Embryonic facial prominence (tissue), 1 donor: ENCODE measurements around the gene ZBTB39.
"Not testable (repeated sequence)": the region's sequence is repeated elsewhere in the genome, so short reads cannot be mapped to it uniquely, and the experiment has no call there.

Experiments
- DNase-seq: peaks from one replicate; pipeline ENCODE4 v3.0.0-alpha.2; 2016; ENCODE audit errors: extremely low spot score

Gene ZBTB39

DNA sequence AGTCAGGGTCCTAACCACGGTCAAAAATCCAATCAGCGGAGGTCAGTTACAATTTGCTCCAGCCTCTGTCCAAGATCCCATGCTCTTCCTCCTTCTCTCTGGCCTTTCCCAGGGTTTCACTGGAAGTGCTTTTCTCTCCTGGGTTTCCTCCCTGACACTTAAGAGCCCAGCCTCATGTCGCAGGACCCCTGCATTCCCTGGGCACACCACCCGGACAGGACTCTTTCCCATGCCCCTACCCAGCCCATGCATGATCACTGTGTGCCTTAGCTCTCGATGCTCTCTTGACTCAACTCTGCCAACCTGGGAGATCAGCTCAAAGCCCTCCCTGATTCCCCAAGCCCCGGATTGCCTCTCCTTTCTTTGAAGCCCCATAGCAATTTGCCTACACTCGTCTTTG is 25.4 kb upstream of the ZBTB39 start:
- DNase-seq = no peak

DNA sequence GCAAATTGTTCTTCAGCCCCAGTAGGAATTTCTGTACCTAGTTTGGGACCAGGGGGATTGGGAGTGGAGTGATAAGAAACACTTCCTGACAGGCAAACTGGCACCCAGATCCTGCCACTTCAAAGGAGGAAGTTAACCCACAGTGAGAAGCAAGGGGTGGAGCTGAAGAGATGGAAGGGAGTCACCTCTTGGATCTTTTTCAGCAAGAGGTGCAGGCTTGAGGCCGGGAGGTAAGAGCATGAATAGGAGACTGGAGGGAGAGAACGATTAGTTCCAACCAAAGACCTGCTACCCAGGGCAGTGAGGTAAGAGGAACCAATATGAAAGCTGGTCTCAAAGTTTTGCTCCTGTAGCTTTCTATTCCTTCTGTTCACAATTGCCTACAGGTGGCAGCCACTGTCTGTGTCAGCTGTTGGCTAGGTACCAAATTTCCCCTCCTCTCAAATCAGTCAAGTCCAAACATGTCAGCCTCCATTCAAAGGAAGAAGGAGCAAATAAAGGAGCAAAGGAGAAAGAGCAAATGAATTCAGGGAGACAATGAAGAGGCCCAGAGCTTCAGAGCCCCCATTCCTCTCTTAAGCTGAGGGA is 24.9 kb upstream of the ZBTB39 start:
- no peak for DNase-seq

DNA sequence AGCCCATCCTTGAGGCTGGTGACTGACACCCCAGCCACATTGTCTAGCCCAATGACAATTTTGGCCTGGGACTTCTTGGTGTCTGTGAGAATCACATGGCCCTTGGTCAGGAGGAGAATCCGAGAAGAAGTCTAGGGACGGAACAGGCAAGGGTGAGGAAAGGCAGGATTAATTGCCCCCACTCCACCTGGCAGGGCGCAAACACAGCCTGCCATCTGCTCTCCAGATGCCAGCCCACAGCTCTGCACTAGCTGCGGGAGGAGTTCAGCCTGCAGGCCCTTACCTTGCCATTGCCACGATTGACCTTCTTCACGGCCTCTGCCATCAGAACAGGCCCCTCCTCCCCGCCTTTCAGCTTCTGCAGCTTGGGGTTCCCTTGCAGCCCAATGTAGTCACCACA is 23.1 kb upstream of the ZBTB39 start:
- no peak for DNase-seq

DNA sequence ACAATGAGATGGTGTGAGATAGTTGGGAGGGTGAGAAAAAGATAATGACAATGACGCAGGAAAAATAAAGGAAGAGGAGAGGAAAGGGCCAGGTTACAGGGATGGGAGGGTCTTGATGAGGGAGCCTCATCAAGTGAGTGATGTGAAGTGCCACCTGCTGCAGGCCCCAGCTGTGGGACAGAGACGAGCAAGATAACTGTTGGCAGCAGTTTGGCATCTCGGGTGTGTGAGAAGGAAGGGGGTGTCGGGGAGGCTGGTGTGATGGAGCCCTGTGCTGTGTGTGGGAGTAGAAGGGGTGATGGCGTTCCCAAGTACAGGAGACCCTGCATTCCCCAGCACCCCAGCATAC is 21.4 kb upstream of the ZBTB39 start:
- DNase-seq = no peak

DNA sequence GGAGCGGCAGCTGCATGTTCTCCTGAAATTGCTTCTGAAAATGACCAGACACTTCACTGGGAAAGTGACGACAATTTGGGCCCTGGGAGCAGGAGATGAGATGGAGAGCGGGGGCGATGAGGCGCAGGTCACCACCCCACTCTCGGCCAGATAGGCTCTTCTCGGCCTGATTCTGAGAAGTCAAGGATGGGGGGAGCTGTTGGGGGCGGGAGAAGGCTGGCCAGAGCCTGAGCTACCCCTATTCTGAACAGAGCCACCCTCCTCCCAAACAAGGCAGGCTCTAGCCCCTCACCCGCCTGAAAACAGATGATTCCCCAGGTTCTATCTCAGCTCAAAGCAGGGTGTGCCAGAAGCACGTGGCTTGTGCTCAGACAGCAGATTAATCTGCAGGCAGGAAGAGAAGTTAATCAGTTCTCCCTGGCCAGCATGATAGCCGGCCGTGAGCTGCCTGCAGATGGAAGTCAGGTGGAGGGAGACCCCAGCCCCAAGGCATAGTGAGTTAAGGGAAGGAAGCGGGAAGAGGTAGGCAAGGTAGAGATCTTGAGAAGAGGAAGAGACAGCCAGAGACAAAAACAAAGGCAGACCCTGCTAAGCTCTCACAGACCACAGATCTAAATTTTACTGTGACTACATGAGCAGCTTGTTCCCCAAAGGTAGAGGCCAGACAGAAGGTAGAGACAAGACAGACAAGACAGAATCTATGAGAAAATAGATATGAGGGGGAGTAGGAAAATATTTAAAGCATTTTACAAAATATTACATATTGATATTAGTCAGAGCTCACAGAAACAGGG is 20.9 kb upstream of the ZBTB39 start:
- DNase-seq = no peak

DNA sequence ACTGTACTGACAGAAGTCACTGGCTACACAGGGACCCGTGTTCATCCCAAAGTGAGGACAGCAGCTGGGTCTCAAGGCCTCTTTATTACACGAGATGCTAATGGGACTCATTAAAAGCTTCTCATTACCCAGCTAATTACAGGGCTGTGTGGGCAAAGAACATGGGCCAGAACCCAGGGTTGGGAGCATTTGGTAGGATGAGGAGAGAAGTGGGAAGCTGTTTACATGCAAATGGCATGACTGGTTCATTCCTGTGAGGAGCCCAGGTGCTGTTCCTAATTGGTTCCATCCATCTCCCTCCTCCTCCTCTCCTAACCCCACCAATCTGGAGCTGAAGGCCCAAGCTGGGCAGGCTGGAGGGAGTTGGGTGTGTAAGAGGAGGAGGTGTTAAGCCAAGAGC is 18.9 kb upstream of the ZBTB39 start:
- no peak for DNase-seq

DNA sequence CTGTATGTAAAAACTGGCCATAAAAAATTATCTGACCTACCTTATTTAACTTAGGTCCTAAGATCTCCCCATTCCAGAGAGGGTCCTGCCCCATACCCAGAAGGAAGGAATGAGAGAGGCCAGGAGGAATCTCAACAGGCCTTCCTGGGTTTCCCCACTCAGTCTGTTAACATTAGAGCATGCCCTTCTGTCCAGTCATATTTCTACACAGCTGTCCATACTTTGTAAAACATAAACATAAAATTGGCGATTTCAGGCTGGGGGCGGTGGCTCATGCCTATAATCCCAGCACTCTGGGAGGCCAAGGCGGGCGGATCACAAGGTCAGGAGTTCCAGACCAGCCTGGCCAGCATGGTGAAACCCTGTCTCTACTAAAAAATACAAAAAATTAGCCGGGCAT is 16.0 kb upstream of the ZBTB39 start:
- DNase-seq = not testable (repeated sequence)

DNA sequence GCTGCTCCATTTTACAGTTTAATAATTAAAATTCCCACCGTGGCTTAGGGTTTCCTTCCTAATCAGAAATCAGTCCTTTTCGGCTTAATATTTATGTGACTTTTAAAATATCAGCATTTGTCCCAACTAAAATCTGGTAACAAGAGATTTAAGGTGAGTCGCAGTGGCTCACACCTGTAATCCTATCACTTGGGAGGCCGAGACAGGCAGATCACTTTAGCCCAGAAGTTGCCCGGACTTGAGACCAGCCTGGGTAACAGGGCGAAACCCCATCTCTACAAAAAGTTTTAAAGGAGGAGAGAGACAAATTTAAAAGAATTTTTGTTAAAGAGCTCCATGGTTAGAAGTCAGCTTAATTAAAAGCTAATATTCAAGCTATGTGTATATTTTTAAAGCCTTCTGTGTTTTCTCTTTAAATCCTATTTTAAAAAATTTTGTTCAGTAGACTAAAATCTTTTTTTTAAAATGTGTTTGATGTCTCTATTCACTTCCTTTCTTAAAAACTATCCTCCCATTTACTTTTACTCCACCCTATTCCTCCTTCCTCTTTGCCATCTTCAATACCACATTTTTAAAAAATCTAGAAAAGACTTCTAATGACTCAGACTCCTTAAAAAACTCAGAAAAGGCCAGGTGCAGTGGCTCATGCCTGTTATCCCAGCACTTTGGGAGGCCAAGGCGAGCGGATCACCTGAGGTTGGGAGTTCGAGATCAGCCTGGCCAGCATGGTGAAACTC is 13.8 kb upstream of the ZBTB39 start:
- DNase-seq = no peak

DNA sequence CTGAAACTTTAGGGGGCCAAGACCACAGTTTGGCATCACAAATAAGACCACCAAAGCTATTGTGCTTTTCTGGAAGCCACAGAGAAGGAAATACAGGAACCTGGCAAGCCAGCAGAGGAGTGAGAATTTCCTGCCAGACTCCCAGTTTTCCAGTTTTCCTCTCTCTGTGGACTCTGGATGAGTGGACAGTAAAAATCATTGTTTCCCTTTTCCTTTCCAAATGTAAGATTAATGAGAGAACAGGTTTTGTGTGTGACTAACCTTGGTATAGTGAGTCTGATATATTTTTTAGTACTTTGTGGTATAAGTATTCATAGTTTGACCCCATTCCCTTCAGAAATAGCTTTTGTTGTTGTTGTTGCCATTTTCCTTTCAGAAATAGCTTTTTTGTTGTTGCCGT is 12.6 kb upstream of the ZBTB39 start:
- no peak for DNase-seq

DNA sequence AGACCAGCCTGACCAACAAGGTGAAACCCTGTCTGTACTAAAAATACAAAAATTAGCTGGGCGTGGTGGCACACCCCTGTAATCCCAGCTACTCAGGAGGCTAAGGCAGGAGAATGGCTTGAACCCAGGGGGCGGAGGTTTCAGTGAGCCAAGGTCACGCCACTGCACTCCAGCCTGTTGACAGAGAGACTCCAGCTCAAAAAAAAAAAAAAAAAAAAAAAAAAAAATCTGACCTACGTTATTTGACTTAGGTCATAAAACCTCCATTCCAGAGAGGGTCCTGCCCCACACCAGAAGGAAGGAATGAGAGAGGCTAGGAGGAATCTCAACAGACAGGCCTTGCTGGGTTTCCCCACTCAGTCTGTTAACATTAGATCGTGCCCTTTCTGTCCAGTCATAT is 12.0 kb upstream of the ZBTB39 start:
- DNase-seq = not testable (repeated sequence)

DNA sequence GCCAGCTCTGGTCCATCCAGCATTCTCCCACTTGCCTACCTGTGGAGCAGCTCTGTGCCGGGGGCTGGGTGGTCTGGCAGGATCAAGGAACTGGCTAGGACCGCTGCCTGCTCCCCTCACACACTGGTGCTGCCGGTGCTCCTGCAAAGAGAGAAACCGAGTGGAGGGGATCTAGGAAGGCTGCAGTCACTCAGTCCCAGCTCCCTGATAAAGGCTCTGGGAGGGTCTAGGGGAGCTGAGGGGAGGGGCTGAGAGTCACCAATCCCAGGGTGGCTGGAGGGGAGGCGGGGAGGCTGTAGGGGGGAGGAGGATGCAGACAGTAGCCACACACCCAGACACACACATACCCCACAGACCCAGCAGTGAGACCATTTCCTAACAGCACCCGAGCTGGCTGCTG is 10.0 kb upstream of the ZBTB39 start, which contains the start of gene TAC3:
TSS of gene TAC3 (minus strand) at position 182 of the 400 bp plus-strand sequence. CDS start 732 bp downstream, outside the sequence.
- no peak for DNase-seq

DNA sequence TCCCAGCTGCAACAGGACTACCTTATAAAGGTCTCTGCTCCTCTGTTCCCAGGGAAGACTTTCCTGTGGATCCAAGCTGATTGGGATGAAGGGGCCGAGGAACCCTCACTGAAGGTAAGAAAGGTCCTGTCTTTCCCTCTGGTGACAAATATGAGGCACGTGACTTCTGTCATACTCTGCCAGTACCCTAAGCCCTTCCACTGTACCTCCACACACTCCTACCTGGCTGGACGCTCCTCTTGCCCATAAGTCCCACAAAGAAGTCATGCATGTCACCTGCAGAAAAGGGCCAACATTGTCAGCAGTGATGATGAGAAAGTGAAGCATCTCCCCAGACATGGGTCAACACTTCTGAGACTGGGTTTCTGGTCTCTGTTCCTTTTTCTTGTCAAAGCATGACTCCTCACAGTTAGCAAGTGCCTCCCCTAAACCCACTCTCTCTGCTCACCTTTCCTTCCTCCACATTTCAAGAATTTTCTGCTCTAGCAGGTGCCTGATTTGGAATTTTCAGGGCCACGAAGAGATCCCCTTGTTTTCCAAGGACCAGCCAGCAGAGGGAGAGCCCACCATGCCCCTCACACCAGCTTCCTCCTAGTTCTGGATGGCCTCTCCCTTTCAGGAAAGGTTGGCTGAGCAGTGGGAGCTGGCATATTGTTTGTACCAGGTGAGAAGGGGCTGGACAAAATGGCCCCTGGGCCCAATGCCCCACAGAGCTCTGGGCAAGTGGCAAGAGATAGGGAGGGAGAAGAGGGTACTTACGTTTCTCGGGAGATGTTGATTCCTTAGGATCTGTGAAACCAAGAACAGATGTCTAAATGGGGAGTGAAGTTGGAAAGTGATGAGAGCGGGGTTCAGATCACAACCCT is 6.5 kb upstream of the ZBTB39 start:
- DNase-seq = no peak

DNA sequence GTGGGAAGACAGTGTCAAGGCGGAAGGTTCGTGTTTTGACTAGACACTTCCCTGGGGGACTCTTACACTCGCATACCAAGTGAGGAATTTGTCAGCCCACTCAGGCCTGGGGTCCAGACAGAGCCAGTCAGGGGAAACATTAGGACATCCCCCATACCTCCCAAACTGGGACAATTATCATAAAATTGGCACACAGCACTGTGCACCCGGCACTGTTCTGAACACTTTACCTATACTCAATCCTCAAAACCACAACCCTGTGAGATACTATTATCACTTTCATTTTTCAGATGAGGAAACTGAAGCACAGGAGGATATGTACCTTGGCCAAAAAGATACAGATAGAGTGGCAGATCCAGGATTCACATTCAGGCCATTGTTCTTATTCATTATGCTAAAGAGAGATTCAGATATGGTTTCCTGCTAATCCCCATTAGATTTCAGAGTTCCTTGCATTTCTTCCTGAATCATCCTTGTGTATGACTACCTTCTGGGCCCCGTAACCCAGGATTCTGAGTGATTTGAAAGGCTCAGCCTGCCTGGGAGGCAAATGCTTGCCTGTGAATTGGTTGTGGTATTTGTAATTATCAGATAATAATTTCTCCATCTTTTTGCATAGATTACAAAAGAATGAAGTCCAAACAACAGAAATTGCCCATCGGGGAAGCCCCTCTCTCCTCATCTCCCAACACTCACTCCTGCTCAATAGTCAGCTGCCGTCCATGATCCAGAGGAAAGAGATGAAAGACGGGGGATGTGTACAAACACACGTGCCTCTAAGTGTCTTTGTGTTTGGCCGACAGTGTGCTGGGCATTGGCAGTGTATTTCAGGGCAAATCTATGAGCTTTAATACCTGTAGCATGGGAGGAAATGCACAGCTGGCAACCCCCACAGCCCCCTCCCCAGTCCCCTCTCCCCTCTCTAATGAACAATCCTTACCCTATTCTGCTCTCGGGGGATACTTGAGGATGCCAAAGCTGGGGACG is 5.4 kb upstream of the ZBTB39 start:
- no peak for DNase-seq

DNA sequence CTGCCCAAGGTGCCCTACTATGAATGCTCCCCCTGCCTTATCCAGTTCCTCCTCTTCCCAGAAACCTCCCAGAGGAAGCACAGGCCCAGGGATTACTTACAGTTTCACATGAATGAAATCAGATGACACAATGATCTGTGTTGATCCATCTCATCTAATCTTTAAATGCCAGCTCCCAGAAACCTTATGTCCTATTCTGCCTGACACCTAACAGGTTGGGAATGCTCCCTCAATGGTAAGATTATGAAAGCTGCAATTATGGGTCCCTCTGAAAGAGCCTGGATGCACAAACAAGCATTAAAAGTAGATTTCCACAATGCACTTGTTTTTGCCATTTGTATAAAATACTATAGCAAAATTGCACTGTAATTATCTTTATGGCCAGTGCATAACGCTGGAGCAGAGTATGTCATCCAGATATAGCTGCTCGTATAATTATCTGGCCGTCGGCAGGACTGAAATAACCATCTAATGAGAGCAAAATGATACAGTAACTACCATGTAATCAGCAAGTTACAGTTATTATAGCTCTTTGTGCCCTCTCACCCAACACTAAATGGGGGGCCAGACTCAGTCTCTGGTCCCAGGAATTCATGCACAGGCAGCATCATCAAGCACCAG is 4.4 kb upstream of the ZBTB39 start:
- DNase-seq = no peak

DNA sequence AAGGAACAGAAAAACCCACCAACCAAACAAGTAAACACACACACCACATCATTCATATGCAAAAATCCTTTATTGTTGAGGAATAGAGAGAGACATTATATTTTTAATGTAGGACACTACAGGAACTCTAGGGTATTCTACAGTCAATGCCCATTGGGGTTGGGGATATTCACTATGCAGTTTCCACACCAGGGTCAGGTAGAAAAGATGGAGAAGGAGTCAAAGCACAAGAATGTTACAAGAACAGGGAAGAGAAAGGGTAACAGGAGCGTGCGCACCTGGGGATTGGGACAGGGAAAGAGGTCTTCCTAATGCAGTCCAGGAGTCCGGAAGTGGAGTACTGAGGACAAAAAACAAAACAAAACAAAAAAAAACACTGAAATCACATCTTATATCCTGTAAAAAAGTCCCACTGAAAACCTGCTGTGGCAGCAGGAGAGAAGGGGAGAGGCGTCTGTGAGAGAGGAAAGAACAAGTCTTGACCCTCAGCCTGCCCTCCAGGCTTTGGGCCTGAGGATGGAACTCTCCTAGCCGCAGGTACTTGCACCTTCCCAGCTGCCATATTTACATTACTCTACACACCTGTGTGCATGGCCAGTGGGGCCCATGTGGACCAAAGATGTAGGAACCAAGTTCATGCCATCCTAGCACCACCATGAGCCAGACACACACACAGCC is 3.7 kb upstream of the ZBTB39 start:
- DNase-seq = no peak

DNA sequence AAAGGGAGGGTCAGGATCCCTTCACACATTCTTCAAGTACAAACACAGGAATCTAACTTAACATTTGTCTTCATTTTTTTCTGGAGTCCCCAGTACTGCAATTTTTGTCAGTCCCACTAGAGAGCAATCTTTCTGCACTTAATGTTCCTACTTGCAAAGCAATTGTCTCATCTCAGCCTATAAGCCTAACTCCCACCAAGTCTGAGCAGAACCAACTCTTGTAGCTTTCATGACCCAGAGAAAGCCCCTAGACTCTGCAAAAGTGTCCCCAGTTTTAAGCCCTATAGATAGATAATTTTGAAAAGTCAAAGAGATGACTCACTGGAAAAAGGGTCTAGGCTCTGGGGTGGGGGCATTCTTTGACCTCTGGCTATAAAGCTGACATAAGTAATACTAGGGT is 1.8 kb upstream of the ZBTB39 start:
- DNase-seq = no peak

DNA sequence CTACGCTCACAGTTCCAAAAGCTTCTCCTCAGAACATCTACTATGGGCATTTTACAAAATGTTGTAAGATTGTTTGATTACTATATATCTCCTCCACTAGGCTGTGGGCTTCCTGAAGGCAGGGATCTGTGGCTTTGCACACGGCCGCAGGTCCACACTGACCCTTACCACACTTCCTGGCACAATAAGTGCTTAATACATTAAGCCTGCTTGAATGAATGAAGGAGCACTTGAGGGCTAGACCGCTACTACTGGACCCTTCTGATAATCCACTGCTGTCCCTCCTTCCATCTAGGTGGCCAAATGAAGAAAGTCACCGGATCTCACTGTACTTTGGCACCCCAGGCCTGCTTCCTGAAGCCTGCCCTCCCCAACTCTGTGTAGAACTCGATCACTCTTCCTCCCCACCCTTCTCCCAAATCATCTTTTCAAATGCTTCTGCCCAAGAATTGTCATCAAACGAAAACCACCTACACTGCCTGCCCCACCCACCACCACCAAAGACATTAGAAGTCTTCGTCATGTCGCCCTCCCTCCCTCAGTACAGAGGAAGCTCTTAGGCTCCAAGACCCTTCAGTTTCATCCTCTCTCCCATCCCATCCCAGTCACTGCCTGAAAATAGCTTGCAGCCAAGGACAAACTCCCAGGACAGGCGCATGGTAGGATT is 596 bp upstream of the ZBTB39 start:
- no peak for DNase-seq

DNA sequence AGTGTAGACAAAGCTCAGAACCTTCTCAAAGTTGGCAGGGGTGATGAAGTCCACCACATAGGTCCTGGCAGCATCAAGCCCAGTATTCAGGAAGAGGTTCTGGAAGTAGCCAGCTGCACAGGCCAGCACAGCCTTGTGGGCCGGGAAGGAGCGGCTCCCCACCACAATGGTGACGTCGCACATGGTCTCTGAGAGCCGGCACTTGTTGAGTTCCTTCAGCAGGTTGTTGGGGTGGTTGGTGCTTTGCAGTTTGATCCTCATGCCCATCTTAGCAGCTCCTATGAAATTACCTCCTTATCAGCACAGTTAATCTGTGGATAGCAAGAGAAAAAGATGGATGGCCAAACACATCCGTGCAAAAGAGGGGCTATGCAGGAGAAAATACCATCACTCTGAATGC is 1.7 kb downstream of the ZBTB39 start:
- no peak for DNase-seq

DNA sequence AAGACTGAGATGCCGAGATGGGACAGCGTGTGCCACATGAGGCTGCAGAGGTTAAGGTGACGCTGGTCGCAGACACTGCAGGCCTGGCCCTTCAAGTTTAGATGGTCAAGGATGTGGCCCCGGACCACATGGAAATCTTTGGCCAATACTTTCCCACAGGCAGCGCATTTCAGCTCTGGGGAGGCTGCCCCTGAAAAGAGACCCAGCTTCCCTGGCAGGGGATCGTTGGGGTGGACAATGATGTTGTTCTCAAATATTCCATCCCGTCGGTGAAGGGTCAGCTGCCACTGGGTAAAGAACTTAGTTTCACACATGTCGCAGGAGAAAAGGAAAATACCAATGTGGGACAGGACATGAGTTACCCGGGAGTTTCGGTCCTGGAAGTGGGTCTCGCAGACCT is 3.0 kb downstream of the ZBTB39 start:
- no peak for DNase-seq
